Measurements from ENCODE around the gene MAP2K5. TPM values are rescaled to one million over a fixed set of nuclear protein-coding genes. Genes with fewer than 3 reads are reported as not detected.

Gene MAP2K5
- total RNA-seq, 1 donor from 2014 or later, result 21.7 TPM

- intact Hi-C loops (cut with micrococcal nuclease), result no loop called here
Measured at GRCh38 chr15:67820992-67821783, 278.7 kb downstream of the MAP2K5 start.

- intact Hi-C loops (cut with micrococcal nuclease), result no loop called here
Measured at GRCh38 chr15:67821784-67822440, 279.4 kb downstream of the MAP2K5 start.

GRCh38 chr15:67822537-67823313 lies 280.2 kb downstream of the MAP2K5 start:
- intact Hi-C loops (cut with micrococcal nuclease), result no loop called here

DNA sequence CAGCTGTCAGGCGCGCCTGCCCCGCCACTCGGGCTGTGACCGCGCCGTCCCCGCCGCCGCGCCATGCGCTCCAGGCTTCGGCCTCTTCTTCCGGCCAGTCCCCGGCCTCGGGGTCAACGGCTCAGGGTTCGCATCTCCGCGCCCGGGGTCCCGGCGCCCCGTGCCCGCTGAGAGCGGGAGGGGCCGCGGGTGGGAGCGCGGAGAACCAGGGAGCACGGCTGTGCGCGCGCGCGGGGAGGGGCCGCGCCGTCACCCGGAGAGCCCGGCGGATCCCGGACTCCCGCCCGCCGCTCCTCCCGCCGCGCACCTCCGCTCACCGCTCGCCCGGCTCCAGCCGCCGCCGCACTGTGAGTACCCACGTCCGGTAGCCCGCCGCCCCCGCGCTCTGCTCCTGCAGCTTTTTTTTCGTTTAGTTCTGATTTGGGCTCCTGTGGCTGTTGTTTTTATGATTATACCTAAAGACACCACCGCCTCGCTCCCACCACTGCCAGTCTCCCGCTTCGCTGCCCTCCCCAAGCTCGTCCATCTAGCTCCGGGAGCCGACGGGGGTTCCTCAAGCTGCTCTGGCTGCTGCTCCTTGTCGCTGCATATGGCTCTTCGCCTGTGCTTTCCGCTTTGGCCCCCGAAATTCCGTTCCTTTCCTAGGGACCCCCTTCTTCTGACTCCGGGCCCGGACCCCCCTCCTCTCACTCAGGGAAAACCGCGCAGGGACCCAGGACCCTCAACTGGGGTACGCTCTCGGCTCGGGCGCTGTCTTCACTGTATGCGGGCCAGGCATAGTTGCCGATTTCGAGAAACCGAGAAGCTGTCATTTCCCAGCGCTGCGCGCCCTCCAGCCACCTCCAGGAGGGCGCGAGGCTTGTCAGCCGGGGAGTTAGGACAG lies 281.1 kb downstream of the MAP2K5 start:
- intact Hi-C loops (cut with micrococcal nuclease), result no loop called here

- intact Hi-C loops (cut with micrococcal nuclease), result no loop called here
Measured at GRCh38 chr15:67824197-67824968, 281.9 kb downstream of the MAP2K5 start.

DNA sequence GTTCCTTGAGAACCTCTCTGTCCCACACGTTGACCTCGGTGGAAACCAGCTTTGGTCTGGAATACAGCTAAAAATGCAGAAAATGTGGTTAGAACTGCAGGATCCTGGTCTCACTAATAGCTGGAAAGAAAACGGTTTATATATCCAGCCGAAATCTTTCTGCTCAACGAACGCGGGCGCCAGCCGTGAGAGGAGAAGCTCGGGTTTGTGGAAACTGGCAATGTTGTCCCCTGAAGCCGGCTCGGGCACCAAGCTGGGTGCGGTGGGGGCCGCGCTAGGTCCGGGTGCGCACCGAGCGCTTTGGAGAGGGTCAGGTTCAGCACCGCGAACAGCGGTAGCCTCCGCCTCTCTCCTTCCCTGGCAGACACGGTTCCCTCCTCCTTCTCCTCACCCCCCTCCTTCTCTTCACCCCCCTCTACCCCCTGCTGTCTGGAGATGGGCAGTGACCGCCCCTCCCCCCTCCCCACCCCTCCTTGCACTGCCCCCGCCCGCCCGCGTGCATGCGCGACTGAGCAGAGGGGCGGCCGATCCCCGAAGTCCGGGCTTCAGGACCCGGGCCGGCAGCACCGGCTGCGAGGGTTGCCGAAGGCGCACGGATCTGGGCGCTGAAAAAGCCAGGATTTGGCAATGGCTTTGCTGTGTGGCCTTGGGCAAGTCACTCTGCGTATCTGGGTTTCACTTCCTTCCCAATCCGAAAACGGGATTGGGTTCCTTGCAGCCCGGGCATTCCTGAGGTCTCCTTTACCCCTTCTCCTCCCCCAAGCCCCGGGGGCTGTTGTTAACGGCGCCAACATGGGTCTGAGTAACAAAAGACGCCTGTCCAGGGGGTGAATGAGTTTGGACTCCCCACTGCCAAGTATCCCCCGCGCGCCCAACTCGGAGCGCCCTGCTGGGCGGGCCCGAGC lies 282.7 kb downstream of the MAP2K5 start, which contains the start of gene SKOR1:
Gene SKOR1, plus strand, starts transcription at position 534 of the 905 bp plus-strand sequence. Its CDS starts 94 bp downstream, at position 628.
- intact Hi-C loops (cut with micrococcal nuclease), result no loop called here

DNA sequence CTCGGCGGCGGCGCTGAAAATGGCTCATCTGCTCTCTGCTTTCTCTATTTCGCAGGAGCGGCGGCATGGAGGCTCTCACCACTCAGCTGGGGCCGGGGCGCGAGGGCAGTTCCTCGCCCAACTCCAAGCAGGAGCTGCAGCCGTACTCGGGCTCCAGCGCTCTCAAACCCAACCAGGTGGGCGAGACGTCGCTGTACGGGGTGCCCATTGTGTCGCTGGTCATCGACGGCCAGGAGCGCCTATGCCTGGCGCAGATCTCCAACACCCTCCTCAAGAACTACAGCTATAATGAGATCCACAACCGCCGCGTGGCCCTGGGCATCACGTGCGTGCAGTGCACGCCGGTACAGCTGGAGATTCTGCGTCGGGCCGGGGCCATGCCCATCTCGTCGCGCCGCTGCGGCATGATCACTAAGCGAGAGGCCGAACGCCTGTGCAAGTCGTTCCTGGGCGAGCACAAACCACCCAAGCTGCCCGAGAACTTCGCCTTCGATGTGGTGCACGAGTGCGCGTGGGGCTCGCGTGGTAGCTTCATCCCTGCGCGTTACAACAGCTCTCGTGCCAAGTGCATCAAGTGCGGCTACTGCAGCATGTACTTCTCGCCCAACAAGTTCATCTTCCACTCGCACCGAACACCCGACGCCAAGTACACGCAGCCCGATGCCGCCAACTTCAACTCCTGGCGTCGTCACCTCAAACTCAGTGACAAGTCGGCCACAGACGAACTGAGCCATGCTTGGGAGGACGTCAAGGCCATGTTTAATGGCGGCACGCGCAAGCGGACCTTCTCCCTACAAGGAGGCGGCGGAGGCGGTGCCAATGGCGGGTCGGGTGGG lies 283.6 kb downstream of the MAP2K5 start:
- intact Hi-C loops (cut with micrococcal nuclease), result no loop called here

DNA sequence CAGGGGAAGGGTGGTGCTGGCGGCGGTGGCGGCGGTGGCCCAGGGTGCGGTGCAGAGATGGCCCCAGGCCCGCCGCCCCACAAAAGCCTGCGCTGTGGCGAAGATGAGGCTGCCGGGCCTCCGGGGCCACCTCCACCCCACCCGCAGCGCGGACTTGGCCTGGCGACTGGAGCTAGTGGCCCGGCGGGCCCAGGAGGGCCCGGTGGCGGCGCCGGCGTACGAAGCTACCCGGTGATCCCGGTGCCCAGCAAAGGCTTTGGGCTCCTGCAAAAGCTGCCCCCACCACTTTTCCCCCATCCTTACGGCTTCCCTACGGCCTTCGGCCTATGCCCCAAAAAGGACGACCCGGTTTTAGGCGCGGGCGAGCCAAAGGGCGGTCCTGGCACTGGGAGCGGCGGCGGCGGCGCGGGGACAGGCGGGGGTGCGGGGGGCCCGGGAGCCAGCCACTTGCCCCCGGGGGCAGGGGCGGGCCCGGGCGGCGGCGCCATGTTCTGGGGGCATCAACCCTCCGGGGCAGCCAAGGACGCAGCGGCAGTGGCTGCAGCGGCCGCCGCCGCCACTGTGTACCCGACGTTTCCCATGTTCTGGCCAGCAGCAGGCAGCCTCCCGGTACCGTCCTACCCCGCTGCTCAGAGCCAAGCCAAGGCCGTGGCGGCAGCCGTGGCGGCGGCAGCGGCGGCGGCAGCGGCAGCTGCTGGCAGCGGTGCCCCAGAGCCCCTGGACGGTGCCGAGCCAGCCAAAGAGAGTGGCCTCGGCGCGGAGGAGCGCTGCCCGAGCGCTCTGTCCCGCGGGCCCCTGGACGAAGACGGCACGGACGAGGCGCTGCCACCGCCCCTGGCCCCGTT lies 284.4 kb downstream of the MAP2K5 start:
- intact Hi-C loops (cut with micrococcal nuclease), result no loop called here

- intact Hi-C loops (cut with micrococcal nuclease), result no loop called here
Measured at GRCh38 chr15:67827562-67828277, 285.2 kb downstream of the MAP2K5 start.

- intact Hi-C loops (cut with micrococcal nuclease), result no loop called here
Measured at GRCh38 chr15:67828278-67828968, 285.9 kb downstream of the MAP2K5 start.

GRCh38 chr15:67828969-67829646 lies 286.6 kb downstream of the MAP2K5 start:
- intact Hi-C loops (cut with micrococcal nuclease), result no loop called here

DNA sequence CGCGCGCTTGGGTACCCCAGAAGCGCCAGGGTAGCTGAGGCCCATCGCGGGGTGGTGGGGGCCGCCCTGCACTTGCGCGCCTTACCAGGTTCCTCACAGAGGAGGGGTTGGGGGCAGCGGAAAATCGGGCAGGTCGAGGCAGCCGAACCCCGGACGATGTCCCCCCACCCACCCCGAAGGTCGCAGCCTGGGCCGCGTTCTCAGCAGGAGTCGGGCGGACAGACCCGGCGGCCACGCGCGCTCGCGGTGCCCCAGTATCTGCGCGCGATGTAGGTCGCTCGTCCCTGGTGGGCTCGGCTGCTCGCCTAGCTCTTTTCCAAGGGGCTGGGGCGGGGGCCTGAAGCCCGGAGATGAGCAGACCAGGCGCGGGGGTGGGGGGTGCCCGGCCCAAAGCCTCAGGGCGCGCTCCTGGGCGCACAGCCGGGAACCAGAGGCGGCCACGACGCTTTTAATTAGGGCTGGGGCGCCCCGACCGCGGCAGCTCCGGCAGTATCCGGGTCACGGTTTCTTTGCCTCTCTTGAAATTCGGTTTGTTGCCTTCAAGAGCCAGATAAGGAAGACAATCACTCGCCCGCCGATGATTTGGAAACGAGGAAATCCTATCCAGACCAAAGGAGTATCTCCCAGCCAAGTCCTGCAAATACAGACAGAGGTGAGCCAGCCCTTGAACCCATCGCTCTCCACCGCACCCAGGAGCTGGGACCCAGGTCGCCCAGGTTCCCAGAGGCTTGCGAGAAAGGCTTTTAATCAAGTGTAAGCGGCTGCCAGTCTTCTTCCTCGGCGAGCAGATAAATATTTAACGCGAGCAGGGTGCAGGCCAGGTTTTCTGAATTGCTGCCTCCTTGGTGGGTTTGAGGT lies 287.4 kb downstream of the MAP2K5 start:
- intact Hi-C loops (cut with micrococcal nuclease), result loop anchor here (5.0 kb wide), 2 partner anchors 48 to 883 kb away; no protein-coding TSS in a partner anchor

- intact Hi-C loops (cut with micrococcal nuclease), result loop anchor here (5.0 kb wide), 2 partner anchors 49 to 884 kb away; no protein-coding TSS in a partner anchor
Measured at GRCh38 chr15:67831363-67831762, 288.9 kb downstream of the MAP2K5 start.

- intact Hi-C loops (cut with micrococcal nuclease), result loop anchor here (5.0 kb wide), 2 partner anchors 50 to 885 kb away; no protein-coding TSS in a partner anchor
Measured at GRCh38 chr15:67832031-67832551, 289.6 kb downstream of the MAP2K5 start.
